H9 (cell line): ENCODE measurements around the gene SEC23B. TPM values are rescaled to one million over a fixed set of nuclear protein-coding genes. Genes with fewer than 3 reads are reported as not detected.
A peak's percentile ranks its signal among the peaks of the same experiment; 100 is the strongest.

Experiments
- DNase-seq: peaks from one replicate; pipeline ENCODE4 v3.0.0-alpha.2; 2017
- H2AFZ ChIP-seq: one replicate; pipeline ENCODE4 v1.6.1; 2013; ENCODE audit warnings: mild to moderate bottlenecking, low read length, control low read depth, moderate library complexity
- H2AK5ac ChIP-seq: 2 replicates; pipeline ENCODE4 v1.6.1; 2013; ENCODE audit warnings: low read length, control low read depth, mixed read lengths; ENCODE audit not compliant: insufficient read length
- H2BK120ac ChIP-seq: one replicate; pipeline ENCODE4 v1.6.1; 2013; ENCODE audit warnings: low read depth, mild to moderate bottlenecking, low read length, control low read depth, inconsistent platforms; ENCODE audit not compliant: poor library complexity, severe bottlenecking
- H2BK12ac ChIP-seq: 2 replicates; pipeline ENCODE4 v1.6.1; 2013; ENCODE audit warnings: low read length, control low read depth, mixed read lengths, low read depth; ENCODE audit not compliant: insufficient read length
- H2BK15ac ChIP-seq: 2 replicates; pipeline ENCODE4 v1.6.1; 2013; ENCODE audit warnings: low read depth, low read length, control low read depth
- H2BK20ac ChIP-seq: one replicate; pipeline ENCODE4 v1.6.1; 2013; ENCODE audit warnings: low read depth, mild to moderate bottlenecking, low read length, control low read depth, inconsistent platforms; ENCODE audit not compliant: poor library complexity, severe bottlenecking
- H2BK5ac ChIP-seq: 2 replicates; pipeline ENCODE4 v1.6.1; 2013; ENCODE audit warnings: low read length, control low read depth, mixed read lengths; ENCODE audit not compliant: insufficient read length
- H3K14ac ChIP-seq: 2 replicates; pipeline ENCODE4 v1.6.1; 2013; ENCODE audit warnings: low read length, control low read depth; ENCODE audit not compliant: insufficient read depth
- H3K18ac ChIP-seq: 2 replicates; pipeline ENCODE4 v1.6.1; 2013; ENCODE audit warnings: low read depth, mild to moderate bottlenecking, mixed read lengths, low read length, control low read depth; ENCODE audit not compliant: insufficient read length
- H3K23ac ChIP-seq: 2 replicates; pipeline ENCODE4 v1.6.1; 2013; ENCODE audit warnings: low read length, control low read depth, mixed read lengths, low read depth; ENCODE audit not compliant: insufficient read length
- H3K23me2 ChIP-seq: 2 replicates; pipeline ENCODE4 v1.6.1; 2013; ENCODE audit warnings: low read depth, mild to moderate bottlenecking, mixed read lengths, low read length, control low read depth; ENCODE audit not compliant: insufficient read length, poor library complexity, severe bottlenecking
- H3K27ac ChIP-seq: 2 replicates; pipeline ENCODE4 v1.5.1; 2013; ENCODE audit warnings: low read length, control low read depth, mixed read lengths, low read depth; ENCODE audit not compliant: insufficient read length
- H3K27me3 ChIP-seq: 2 replicates; pipeline ENCODE4 v1.6.1; 2013; ENCODE audit warnings: low read length, control low read depth, inconsistent platforms; ENCODE audit not compliant: insufficient read depth
- H3K4ac ChIP-seq: 2 replicates; pipeline ENCODE4 v1.6.1; 2013; ENCODE audit warnings: low read depth, mild to moderate bottlenecking, control low read depth, inconsistent platforms, low read length, moderate library complexity
- H3K4me1 ChIP-seq: 2 replicates; pipeline ENCODE4 v1.6.1; 2013; ENCODE audit warnings: low read length, control low read depth, inconsistent platforms; ENCODE audit not compliant: insufficient read depth
- H3K4me2 ChIP-seq: 2 replicates; pipeline ENCODE4 v1.6.1; 2013; ENCODE audit warnings: low read length, control low read depth, mixed read lengths; ENCODE audit not compliant: insufficient read length, insufficient read depth
- H3K56ac ChIP-seq: 2 replicates; pipeline ENCODE4 v1.6.1; 2013; ENCODE audit warnings: low read depth, mild to moderate bottlenecking, mixed read lengths, low read length, control low read depth; ENCODE audit not compliant: insufficient read length
- H3K79me1 ChIP-seq: 2 replicates; pipeline ENCODE4 v1.6.1; 2013; ENCODE audit warnings: low read depth, mild to moderate bottlenecking, moderate library complexity, low read length, control low read depth, inconsistent platforms; ENCODE audit not compliant: insufficient read depth, poor library complexity, severe bottlenecking
- H3K79me2 ChIP-seq: 2 replicates; pipeline ENCODE4 v1.6.1; 2013; ENCODE audit warnings: low read length, control low read depth, inconsistent platforms; ENCODE audit not compliant: insufficient read depth
- H3K9ac ChIP-seq: 2 replicates; pipeline ENCODE4 v1.6.1; 2013; ENCODE audit warnings: low read length, control low read depth, mixed read lengths; ENCODE audit not compliant: insufficient read length; ENCODE audit errors: extremely low read depth
- H3K9me3 ChIP-seq: one replicate; pipeline ENCODE4 v1.6.1; 2013; ENCODE audit warnings: low read depth, low read length, inconsistent platforms; ENCODE audit not compliant: control insufficient read depth
- H3T11ph ChIP-seq: one replicate; pipeline ENCODE4 v1.6.1; 2013; ENCODE audit warnings: mild to moderate bottlenecking, low read length, control low read depth, inconsistent platforms
- H4K20me1 ChIP-seq: one replicate; pipeline ENCODE4 v1.6.1; 2013; ENCODE audit not compliant: control insufficient read depth, insufficient read length, insufficient read depth
- H4K5ac ChIP-seq: 2 replicates; pipeline ENCODE4 v1.6.1; 2013; ENCODE audit warnings: low read depth, mild to moderate bottlenecking, mixed read lengths, low read length, control low read depth; ENCODE audit not compliant: insufficient read length
- H4K8ac ChIP-seq: replicated peaks from 2 replicates; pipeline ENCODE4 v1.6.1; 2013; ENCODE audit warnings: low read length, control low read depth, mixed read lengths, low read depth; ENCODE audit not compliant: insufficient read length
- H4K91ac ChIP-seq: 2 replicates; pipeline ENCODE4 v1.6.1; 2013; ENCODE audit warnings: low read depth, mild to moderate bottlenecking, moderate library complexity, mixed read lengths, low read length, control low read depth; ENCODE audit not compliant: insufficient read length
- H3K27ac Mint-ChIP-seq, 3 experiments: 2 replicates in 2 of 3; 3 replicates in 1 of 3; pipeline ENCODE4 v1.8.0; 2020 to 2021; ENCODE audit warnings: mixed read lengths in 3 of 3, mild to moderate bottlenecking in 1 of 3, moderate library complexity in 1 of 3
- H3K27me3 Mint-ChIP-seq: 2 replicates; pipeline ENCODE4 v1.8.0; 2021; ENCODE audit warnings: low read depth, mild to moderate bottlenecking, moderate library complexity, mixed read lengths
- H3K36me3 Mint-ChIP-seq, 3 experiments: 2 replicates in 2 of 3; 3 replicates in 1 of 3; pipeline ENCODE4 v1.8.0; 2020 to 2021; ENCODE audit warnings: low read depth in 3 of 3, mixed read lengths in 3 of 3; ENCODE audit not compliant: insufficient read depth in 1 of 3
- H3K4me1 Mint-ChIP-seq, 2 experiments: 2 replicates each; pipeline ENCODE4 v1.8.0; 2020; ENCODE audit warnings: mixed read lengths in 2 of 2
- H3K4me3 Mint-ChIP-seq, 2 experiments: 2 replicates in 1 of 2; 3 replicates in 1 of 2; pipeline ENCODE4 v1.8.0; 2020 to 2021; ENCODE audit warnings: mild to moderate bottlenecking in 2 of 2, mixed read lengths in 2 of 2, moderate library complexity in 1 of 2
- H3K9me3 Mint-ChIP-seq, 2 experiments: 2 replicates in 1 of 2; 3 replicates in 1 of 2; pipeline ENCODE4 v1.8.0; 2020; ENCODE audit warnings: mild to moderate bottlenecking in 2 of 2, mixed read lengths in 2 of 2, moderate library complexity in 1 of 2
- CTCF ChIP-seq: fragments of 200-600 bp; sonication (generic); conservative IDR thresholded peaks from 3 replicates; pipeline ENCODE4 v1.8.0; 2021; ENCODE audit warnings: antibody characterized with exemption, mild to moderate bottlenecking
- WGBS: extraction: QIAGEN DNeasy Blood & Tissue Kit; methylation state at CpG from one replicate; pipeline ENCODE4 v1.1.7; 2013; ENCODE audit warnings: missing lambda C conversion rate, low lambda C conversion rate, mixed read lengths; ENCODE audit not compliant: insufficient read length; ENCODE audit errors: extremely low coverage; 5-methylcytosine and 5-hydroxymethylcytosine counted together
- total RNA-seq: library from RNA; stranded (reverse); gene quantifications from 2 replicates; pipeline ENCODE4 v1.2.1, GENCODE V29; 2021

Gene SEC23B
- total RNA-seq, 1 experiment from 2014 or later: 65.9 TPM

GRCh38 chr20:18589941-18590674 lies 82.4 kb downstream of the SEC23B start:
- Histone ChIP-seq H3K9ac (no peak overlapping the region), H2BK12ac (no peak overlapping the region), H3K14ac (no peak overlapping the region), H3K27me3 (no peaks in the 10 kb centered on the region), H2BK15ac (no peak overlapping the region), H4K20me1 (no peaks in the 10 kb centered on the region), H3K4me1 (no peaks in the 10 kb centered on the region; the same call in 1 of the 2 replicates), H3K4me2 (no peak overlapping the region), H3K23ac (no peak overlapping the region), H3K18ac (no peak overlapping the region), H4K91ac (no peak overlapping the region), H2AFZ (no peak overlapping the region), H2BK120ac (no peak overlapping the region), H3K79me1 (no peaks in the 10 kb centered on the region), H3K4ac (no peak overlapping the region), H3K27ac (no peak overlapping the region), H3K9me3 (no peaks in the 10 kb centered on the region), H3K79me2 (peaks cover 3% of the 10 kb centered on the region; the same call in 1 of the 2 replicates), H3T11ph (no peak overlapping the region), H3K23me2 (peaks cover 4% of the 10 kb centered on the region), H4K5ac (no peak overlapping the region), H2BK5ac (no peak overlapping the region), H4K8ac (no peak overlapping the region), H2AK5ac (no peak overlapping the region), H3K56ac (no peak overlapping the region), H2BK20ac (no peak overlapping the region)
- H3K4me3 Mint-ChIP-seq: peak overlapping the region; percentile 82 to 90
- DNase-seq: no peak
- peaks cover 2 to 9% (median 5%) of the 10 kb centered on the region in 3 experiments; a peak in 5 of 7 replicates for H3K36me3 Mint-ChIP-seq
- TF ChIP-seq CTCF: no peak
- H3K27ac Mint-ChIP-seq: peak overlapping the region; percentile 37 to 97 (median 92); a peak in 6 of 7 replicates
- no CpG with 5 or more reads among the region's 8 CpGs for WGBS
- no peaks in the 10 kb centered on the region for H3K27me3 Mint-ChIP-seq
- peaks cover 34 to 44% of the 10 kb centered on the region in 2 experiments for H3K4me1 Mint-ChIP-seq
- peaks cover 3 to 4% of the 10 kb centered on the region in 2 experiments; a peak in 4 of 5 replicates for H3K9me3 Mint-ChIP-seq
